ENCODE results near the gene RRP1. TPM values are rescaled to one million over a fixed set of nuclear protein-coding genes. Genes with fewer than 3 reads are reported as not detected.
"Not testable (repeated sequence)": the region's sequence is repeated elsewhere in the genome, so short reads cannot be mapped to it uniquely, and the experiment has no call there.

The RRP1 gene
- total and polyA plus RNA-seq, 5 donors from 2014 or later = 12.1 to 24.1 (median 14.8) TPM

- peaks cover 0 to 7% (median 0%) of the 10 kb centered on the region in 7 donors for H3K9me3 Mint-ChIP-seq
- no peak overlapping the region for H3K27ac ChIP-seq (ENCODE audit: insufficient read depth, low read length, poor library complexity, severe bottlenecking)
- no peak overlapping the region for H3K27ac Mint-ChIP-seq
Measured at GRCh38 chr21:43819511-43820405, 30.4 kb downstream of the RRP1 start.

GRCh38 chr21:43820466-43820865 lies 31.1 kb downstream of the RRP1 start:
- H3K36me3 Mint-ChIP-seq = peaks cover 7% of the 10 kb centered on the region
- H3K27ac Mint-ChIP-seq = no peak overlapping the region
- no peak overlapping the region for H3K4me3 ChIP-seq (ENCODE audit: low read depth, low read length)
- no peak for DNase-seq
- H3K4me1 ChIP-seq (ENCODE audit: control insufficient read depth, insufficient read depth, low read length, poor library complexity, severe bottlenecking) = no peaks in the 10 kb centered on the region
- no peak overlapping the region for H3K4me3 Mint-ChIP-seq
- no peak overlapping the region for H3K27ac ChIP-seq (ENCODE audit: insufficient read depth, low read length, poor library complexity, severe bottlenecking)
- no peaks in the 10 kb centered on the region for H3K36me3 ChIP-seq (ENCODE audit: control insufficient read depth, insufficient read depth, low read length)
- peaks cover 0 to 9% of the 10 kb centered on the region in 2 experiments for H3K9me3 ChIP-seq (ENCODE audit: control insufficient read depth in 2 of 2, low read length in 2 of 2)
- ATAC-seq (ENCODE audit: low read depth in 2 of 2) = no peak
- no peaks in the 10 kb centered on the region for H3K4me1 Mint-ChIP-seq
- no peaks in the 10 kb centered on the region for H3K27me3 ChIP-seq (ENCODE audit: control insufficient read depth, insufficient read depth, low read length)
- H3K27me3 Mint-ChIP-seq = peaks cover 4% of the 10 kb centered on the region
- H3K9me3 Mint-ChIP-seq = peaks cover 0 to 7% (median 0%) of the 10 kb centered on the region in 7 donors

More at GRCh38 chr21:43819511-43820405, 30.4 kb downstream of the RRP1 start:
- Mint-ChIP-seq H3K36me3 (peaks cover 7% of the 10 kb centered on the region), H3K27me3 (peaks cover 4% of the 10 kb centered on the region), H3K4me1 (peaks cover 0 to 2% (median under 1%) of the 10 kb centered on the region in 4 donors), H3K4me3 (no peak overlapping the region)
- no peak overlapping the region for H3K4me3 ChIP-seq (ENCODE audit: low read depth, low read length)
- DNase-seq (no peak), ATAC-seq (ENCODE audit: low read depth in 2 of 2) (no peak)
- H3K36me3 ChIP-seq (ENCODE audit: control insufficient read depth, insufficient read depth, low read length) = no peaks in the 10 kb centered on the region
- H3K9me3 ChIP-seq (ENCODE audit: control insufficient read depth in 2 of 2, low read length in 2 of 2) = peaks cover 0 to 9% of the 10 kb centered on the region in 2 experiments
- no peaks in the 10 kb centered on the region for H3K27me3 ChIP-seq (ENCODE audit: control insufficient read depth, insufficient read depth, low read length)
- H3K4me1 ChIP-seq (ENCODE audit: control insufficient read depth, insufficient read depth, low read length, poor library complexity, severe bottlenecking) = no peaks in the 10 kb centered on the region

- DNase-seq; H3K4me3 ChIP-seq (ENCODE audit: low read depth, low read length); H3K27ac ChIP-seq (ENCODE audit: insufficient read depth, low read length, poor library complexity, severe bottlenecking); H3K36me3 Mint-ChIP-seq; H3K9me3 Mint-ChIP-seq; H3K27me3 Mint-ChIP-seq; H3K27me3 ChIP-seq (ENCODE audit: control insufficient read depth, insufficient read depth, low read length); H3K4me1 ChIP-seq (ENCODE audit: control insufficient read depth, insufficient read depth, low read length, poor library complexity, severe bottlenecking); H3K4me3 Mint-ChIP-seq; H3K9me3 ChIP-seq (ENCODE audit: control insufficient read depth in 2 of 2, low read length in 2 of 2); H3K4me1 Mint-ChIP-seq; H3K36me3 ChIP-seq (ENCODE audit: control insufficient read depth, insufficient read depth, low read length); H3K27ac Mint-ChIP-seq; ATAC-seq (ENCODE audit: low read depth in 2 of 2): not testable (repeated sequence)
Measured at GRCh38 chr21:43822166-43822565, 32.8 kb downstream of the RRP1 start.

GRCh38 chr21:43822741-43823140 lies 33.4 kb downstream of the RRP1 start:
- H3K9me3 ChIP-seq (ENCODE audit: control insufficient read depth in 2 of 2, low read length in 2 of 2); H3K4me1 Mint-ChIP-seq; ATAC-seq (ENCODE audit: low read depth in 2 of 2); H3K27me3 ChIP-seq (ENCODE audit: control insufficient read depth, insufficient read depth, low read length); H3K27me3 Mint-ChIP-seq; H3K4me3 ChIP-seq (ENCODE audit: low read depth, low read length); H3K36me3 Mint-ChIP-seq; H3K36me3 ChIP-seq (ENCODE audit: control insufficient read depth, insufficient read depth, low read length); H3K4me3 Mint-ChIP-seq; H3K4me1 ChIP-seq (ENCODE audit: control insufficient read depth, insufficient read depth, low read length, poor library complexity, severe bottlenecking); H3K27ac ChIP-seq (ENCODE audit: insufficient read depth, low read length, poor library complexity, severe bottlenecking); DNase-seq; H3K27ac Mint-ChIP-seq; H3K9me3 Mint-ChIP-seq: not testable (repeated sequence)

GRCh38 chr21:43824333-43825241 lies 35.2 kb downstream of the RRP1 start:
- DNase-seq (no peak), ATAC-seq (ENCODE audit: low read depth in 2 of 2) (no peak)
- Histone ChIP-seq H3K4me1 (ENCODE audit: control insufficient read depth, insufficient read depth, low read length, poor library complexity, severe bottlenecking) (no peaks in the 10 kb centered on the region), H3K27me3 (ENCODE audit: control insufficient read depth, insufficient read depth, low read length) (no peaks in the 10 kb centered on the region), H3K9me3 (ENCODE audit: control insufficient read depth in 2 of 2, low read length in 2 of 2) (no peaks in the 10 kb centered on the region), H3K4me3 (ENCODE audit: low read depth, low read length) (no peak overlapping the region), H3K27ac (ENCODE audit: insufficient read depth, low read length, poor library complexity, severe bottlenecking) (no peak overlapping the region), H3K36me3 (ENCODE audit: control insufficient read depth, insufficient read depth, low read length) (no peaks in the 10 kb centered on the region)
- H3K4me1 Mint-ChIP-seq = no peaks in the 10 kb centered on the region
- H3K27ac Mint-ChIP-seq = no peak overlapping the region
- peaks cover 16% of the 10 kb centered on the region for H3K27me3 Mint-ChIP-seq
- H3K36me3 Mint-ChIP-seq = no peaks in the 10 kb centered on the region
- peaks cover 0 to 3% (median 0%) of the 10 kb centered on the region in 7 donors for H3K9me3 Mint-ChIP-seq
- H3K4me3 Mint-ChIP-seq = no peak overlapping the region

- H3K36me3 ChIP-seq (ENCODE audit: control insufficient read depth, insufficient read depth, low read length) = no peaks in the 10 kb centered on the region
- Mint-ChIP-seq H3K9me3 (peaks cover 0 to 3% (median 0%) of the 10 kb centered on the region in 7 donors), H3K27me3 (peaks cover 21% of the 10 kb centered on the region), H3K4me3 (no peak overlapping the region), H3K36me3 (no peaks in the 10 kb centered on the region), H3K4me1 (no peaks in the 10 kb centered on the region), H3K27ac (no peak overlapping the region)
- H3K27ac ChIP-seq (ENCODE audit: insufficient read depth, low read length, poor library complexity, severe bottlenecking) = no peak overlapping the region
- no peaks in the 10 kb centered on the region for H3K9me3 ChIP-seq (ENCODE audit: control insufficient read depth in 2 of 2, low read length in 2 of 2)
- no peaks in the 10 kb centered on the region for H3K27me3 ChIP-seq (ENCODE audit: control insufficient read depth, insufficient read depth, low read length)
- no peaks in the 10 kb centered on the region for H3K4me1 ChIP-seq (ENCODE audit: control insufficient read depth, insufficient read depth, low read length, poor library complexity, severe bottlenecking)
- DNase-seq = no peak
- ATAC-seq (ENCODE audit: low read depth in 2 of 2) = no peak
- no peak overlapping the region for H3K4me3 ChIP-seq (ENCODE audit: low read depth, low read length)
Measured at GRCh38 chr21:43825242-43825935, 36.0 kb downstream of the RRP1 start.

- Mint-ChIP-seq H3K27me3 (peaks cover 21% of the 10 kb centered on the region), H3K27ac (no peak overlapping the region)
- ATAC-seq (ENCODE audit: low read depth in 2 of 2) = no peak
Measured at GRCh38 chr21:43825936-43826622, 36.7 kb downstream of the RRP1 start.

More at GRCh38 chr21:43825936-43826622, 36.7 kb downstream of the RRP1 start:
- Histone ChIP-seq H3K9me3 (ENCODE audit: control insufficient read depth in 2 of 2, low read length in 2 of 2) (no peaks in the 10 kb centered on the region), H3K4me1 (ENCODE audit: control insufficient read depth, insufficient read depth, low read length, poor library complexity, severe bottlenecking) (no peaks in the 10 kb centered on the region), H3K36me3 (ENCODE audit: control insufficient read depth, insufficient read depth, low read length) (no peaks in the 10 kb centered on the region), H3K27me3 (ENCODE audit: control insufficient read depth, insufficient read depth, low read length) (no peaks in the 10 kb centered on the region), H3K4me3 (ENCODE audit: low read depth, low read length) (no peak overlapping the region), H3K27ac (ENCODE audit: insufficient read depth, low read length, poor library complexity, severe bottlenecking) (no peak overlapping the region)
- H3K36me3 Mint-ChIP-seq = no peaks in the 10 kb centered on the region
- no peaks in the 10 kb centered on the region for H3K4me1 Mint-ChIP-seq
- no peak for DNase-seq
- peaks cover 0 to 3% (median 0%) of the 10 kb centered on the region in 7 donors for H3K9me3 Mint-ChIP-seq
- H3K4me3 Mint-ChIP-seq = no peak overlapping the region

Measured in CD4-positive, CD25-positive, alpha-beta regulatory T cell (primary cell).